DOHH2 (cell line): Measurements from ENCODE around the gene NRXN3.

Source experiments
- CTCF ChIP-seq: fragments of 200-600 bp; sonication (generic); IDR thresholded peaks from one replicate; pipeline ENCODE4 v1.5.1; 2014; ENCODE audit warnings: antibody characterized with exemption, mild to moderate bottlenecking, low read depth, low read length; ENCODE audit not compliant: poor library complexity, severe bottlenecking
- EZH2phosphoT487 ChIP-seq: fragments of 200-600 bp; sonication (generic); IDR thresholded peaks from 2 replicates; pipeline ENCODE4 v1.6.1; 2017; ENCODE audit warnings: borderline replicate concordance, mild to moderate bottlenecking, antibody characterized with exemption, low read length, moderate library complexity, mixed read lengths

GRCh38 chr14:78612666-78613065, 442.5 kb downstream of the NRXN3 start:
- TF ChIP-seq CTCF: no peak
- TF ChIP-seq EZH2phosphoT487: no peak
